ENCODE data around the gene TMBIM4.
"Not testable (repeated sequence)": the region's sequence is repeated elsewhere in the genome, so short reads cannot be mapped to it uniquely, and the experiment has no call there.

Gene TMBIM4

GRCh38 chr12:66182956-66183355 lies 13.2 kb upstream of the TMBIM4 start:
- DNase-seq = no peak

GRCh38 chr12:66176105-66176900 lies 6.5 kb upstream of the TMBIM4 start:
- DNase-seq = no peak

GRCh38 chr12:66174391-66175325 lies 4.9 kb upstream of the TMBIM4 start:
- not testable (repeated sequence) for DNase-seq

- no peak for DNase-seq
Observed at GRCh38 chr12:66170606-66171005, 810 bp upstream of the TMBIM4 start.

GRCh38 chr12:66168410-66168809 lies 1.4 kb downstream of the TMBIM4 start:
- DNase-seq = no peak

GRCh38 chr12:66166561-66166960 lies 3.2 kb downstream of the TMBIM4 start:
- no peak for DNase-seq

GRCh38 chr12:66165141-66165540 lies 4.7 kb downstream of the TMBIM4 start:
- DNase-seq = no peak

GRCh38 chr12:66164349-66164821 lies 5.4 kb downstream of the TMBIM4 start:
- DNase-seq = no peak

GRCh38 chr12:66163289-66163688 lies 6.5 kb downstream of the TMBIM4 start:
- DNase-seq = no peak

GRCh38 chr12:66162701-66163100 lies 7.1 kb downstream of the TMBIM4 start:
- no peak for DNase-seq

- DNase-seq = no peak
Observed at GRCh38 chr12:66160704-66161103, 9.1 kb downstream of the TMBIM4 start.

- DNase-seq = no peak
Observed at GRCh38 chr12:66159123-66159522, 10.7 kb downstream of the TMBIM4 start.

- no peak for DNase-seq
Observed at GRCh38 chr12:66156654-66157053, 13.1 kb downstream of the TMBIM4 start.

- DNase-seq = no peak
Observed at GRCh38 chr12:66154776-66155175, 15.0 kb downstream of the TMBIM4 start.

GRCh38 chr12:66152732-66153131 lies 17.1 kb downstream of the TMBIM4 start:
- DNase-seq = no peak

GRCh38 chr12:66149702-66150398 lies 19.9 kb downstream of the TMBIM4 start:
- DNase-seq = no peak

- DNase-seq = peak; percentile 12
Observed at GRCh38 chr12:66144791-66145754, 24.7 kb downstream of the TMBIM4 start.

GRCh38 chr12:66143868-66144267 lies 25.9 kb downstream of the TMBIM4 start:
- no peak for DNase-seq

GRCh38 chr12:66142826-66143225 lies 27.0 kb downstream of the TMBIM4 start:
- DNase-seq = no peak

- DNase-seq = no peak
Observed at GRCh38 chr12:66141299-66141698, 28.5 kb downstream of the TMBIM4 start.

GRCh38 chr12:66140731-66141130 lies 29.1 kb downstream of the TMBIM4 start:
- DNase-seq = no peak

GRCh38 chr12:66139328-66139727 lies 30.5 kb downstream of the TMBIM4 start:
- DNase-seq = no peak

All from NCI-H2171 (cell line).